Right atrium auricular region (tissue), 2 donors: ENCODE results near the gene SNRPA. TPM values are rescaled to one million over a fixed set of nuclear protein-coding genes. Genes with fewer than 3 reads are reported as not detected.

Source experiments
- DNase-seq: peaks from one replicate; pipeline ENCODE4 v3.0.0-alpha.2; 2019; ENCODE audit warnings: low spot score
- H3K27ac ChIP-seq, 2 donors: fragments of 200-600 bp; sonication (generic); 1 replicate in 1 of 2; 2 replicates in 1 of 2; pipeline ENCODE4 v1.5.1; 2016 to 2019
- H3K27me3 ChIP-seq, 2 donors: fragments of 200-600 bp; sonication (generic); one replicate each; pipeline versions ENCODE4 v1.5.1 to v1.6.0; 2017 to 2019
- H3K36me3 ChIP-seq: fragments of 200-600 bp; sonication (generic); one replicate; pipeline ENCODE4 v1.5.1; 2016
- H3K4me1 ChIP-seq, 2 donors: fragments of 200-600 bp; sonication (generic); one replicate each; pipeline versions ENCODE4 v1.5.1 to v1.6.0; 2017 to 2019
- H3K4me3 ChIP-seq, 2 donors: fragments of 200-600 bp; sonication (generic); 1 replicate in 1 of 2; 2 replicates in 1 of 2; pipeline ENCODE4 v1.5.1; 2017 to 2019; ENCODE audit warnings: mild to moderate bottlenecking in 1 of 2, moderate library complexity in 1 of 2
- H3K9me3 ChIP-seq, 2 donors: fragments of 200-600 bp; sonication (generic); one replicate each; pipeline ENCODE4 v1.5.1; 2019
- total RNA-seq, 2 donors: library from RNA; depleted of rRNA; stranded (reverse); fragments of >200 nt; gene quantifications; one replicate each; pipeline ENCODE4 v1.1.0, GENCODE V29; 2016
- TF ChIP-seq, protein P1 (sequence below), 2 donors: fragments of 200-600 bp; sonication (generic); IDR thresholded peaks; one replicate each; pipeline ENCODE4 v1.5.1; 2019; ENCODE audit warnings: antibody characterized with exemption in 2 of 2

SNRPA gene
- total RNA-seq, 2 donors from 2014 or later = 30.7 to 32.9 TPM

DNA sequence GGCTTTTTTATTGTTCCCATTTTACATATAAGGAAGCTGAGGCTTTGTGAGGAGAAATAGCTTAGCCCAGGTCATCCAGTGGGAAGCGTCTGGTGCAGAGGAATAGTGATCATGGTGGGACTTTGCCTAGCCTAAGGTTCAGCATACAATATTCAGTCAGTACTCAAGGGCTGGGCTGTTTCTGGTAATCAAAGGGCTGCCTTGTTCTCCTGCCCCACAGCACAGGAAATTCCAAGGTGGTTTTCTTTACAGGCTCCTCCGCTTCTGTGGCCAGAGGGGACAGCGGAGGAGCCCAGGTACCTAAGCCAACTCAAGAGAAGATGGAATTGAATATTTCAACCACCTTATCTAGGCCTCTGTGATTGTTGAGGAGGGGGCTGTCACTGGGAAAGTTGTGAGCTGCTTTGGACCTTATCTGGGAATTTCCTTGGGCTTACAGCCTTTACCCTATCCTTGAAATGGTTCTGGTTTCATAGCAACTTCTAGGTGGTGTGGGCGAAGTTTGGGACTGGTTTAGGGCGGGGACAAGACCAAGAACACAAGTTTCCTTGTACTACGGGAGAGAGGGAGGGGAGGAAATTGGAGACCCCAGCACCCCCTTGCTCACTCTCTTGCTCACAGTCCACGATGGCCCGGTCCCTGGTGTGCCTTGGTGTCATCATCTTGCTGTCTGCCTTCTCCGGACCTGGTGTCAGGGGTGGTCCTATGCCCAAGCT, 24.1 kb downstream of the SNRPA start, which contains the start of gene MIA:
MIA (plus strand) TSS at position 606 of the 716 bp plus-strand sequence; CDS start at position 628, 22 bp downstream.
- Histone ChIP-seq H3K27me3 (no peaks in the 10 kb centered on the region), H3K27ac (no peak within 1 kb of the TSS), H3K9me3 (no peaks in the 10 kb centered on the region), H3K36me3 (no peaks in the 10 kb centered on the region), H3K4me3 (no peak within 1 kb of the TSS), H3K4me1 (peaks cover 0 to 15% of the 10 kb centered on the region in 2 donors)
- no peak for DNase-seq
- TF ChIP-seq, protein P1, sequence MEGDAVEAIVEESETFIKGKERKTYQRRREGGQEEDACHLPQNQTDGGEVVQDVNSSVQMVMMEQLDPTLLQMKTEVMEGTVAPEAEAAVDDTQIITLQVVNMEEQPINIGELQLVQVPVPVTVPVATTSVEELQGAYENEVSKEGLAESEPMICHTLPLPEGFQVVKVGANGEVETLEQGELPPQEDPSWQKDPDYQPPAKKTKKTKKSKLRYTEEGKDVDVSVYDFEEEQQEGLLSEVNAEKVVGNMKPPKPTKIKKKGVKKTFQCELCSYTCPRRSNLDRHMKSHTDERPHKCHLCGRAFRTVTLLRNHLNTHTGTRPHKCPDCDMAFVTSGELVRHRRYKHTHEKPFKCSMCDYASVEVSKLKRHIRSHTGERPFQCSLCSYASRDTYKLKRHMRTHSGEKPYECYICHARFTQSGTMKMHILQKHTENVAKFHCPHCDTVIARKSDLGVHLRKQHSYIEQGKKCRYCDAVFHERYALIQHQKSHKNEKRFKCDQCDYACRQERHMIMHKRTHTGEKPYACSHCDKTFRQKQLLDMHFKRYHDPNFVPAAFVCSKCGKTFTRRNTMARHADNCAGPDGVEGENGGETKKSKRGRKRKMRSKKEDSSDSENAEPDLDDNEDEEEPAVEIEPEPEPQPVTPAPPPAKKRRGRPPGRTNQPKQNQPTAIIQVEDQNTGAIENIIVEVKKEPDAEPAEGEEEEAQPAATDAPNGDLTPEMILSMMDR (IDR thresholded peaks at IDR 0.05) = no peak

DNA sequence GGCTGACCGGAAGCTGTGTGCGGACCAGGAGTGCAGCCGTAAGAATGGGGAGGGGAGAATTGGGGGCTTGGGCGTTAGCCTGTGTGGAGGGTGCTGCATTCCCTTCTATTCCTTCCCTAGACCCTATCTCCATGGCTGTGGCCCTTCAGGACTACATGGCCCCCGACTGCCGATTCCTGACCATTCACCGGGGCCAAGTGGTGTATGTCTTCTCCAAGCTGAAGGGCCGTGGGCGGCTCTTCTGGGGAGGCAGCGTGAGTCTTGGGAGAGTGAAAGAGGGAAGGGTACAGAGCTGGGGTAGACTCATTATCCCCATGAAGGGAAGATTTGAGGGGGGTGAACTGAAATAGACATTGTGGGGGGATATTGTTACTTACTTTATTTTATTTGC, 24.6 kb downstream of the SNRPA start:
- Histone ChIP-seq H3K36me3 (no peaks in the 10 kb centered on the region), H3K4me3 (no peak overlapping the region), H3K9me3 (no peaks in the 10 kb centered on the region), H3K27me3 (no peaks in the 10 kb centered on the region), H3K27ac (no peak overlapping the region), H3K4me1 (peaks cover 0 to 15% of the 10 kb centered on the region in 2 donors)
- TF ChIP-seq, protein P1 (IDR thresholded peaks at IDR 0.05) = no peak
- no peak for DNase-seq

DNA sequence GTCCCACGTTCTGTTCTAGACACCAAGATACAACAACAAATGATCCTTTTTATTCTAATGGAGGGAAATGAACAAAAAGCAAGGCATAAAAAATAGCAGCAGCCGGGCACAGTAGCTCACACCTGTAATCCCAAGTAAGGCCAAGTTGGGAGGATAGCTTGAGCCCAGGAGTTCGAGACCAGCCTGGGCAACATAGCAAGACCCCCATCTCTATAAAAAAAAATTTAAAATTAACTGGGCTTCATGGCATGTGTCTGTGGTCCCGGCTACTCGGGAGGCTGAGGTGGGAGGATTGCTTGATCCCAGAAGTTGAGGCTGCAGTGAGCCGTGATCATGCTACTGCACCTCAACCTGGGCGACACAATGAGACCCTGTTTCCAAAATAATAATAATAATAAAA, 25.4 kb downstream of the SNRPA start:
- no peak for DNase-seq
- Histone ChIP-seq H3K4me3 (no peak overlapping the region), H3K36me3 (no peaks in the 10 kb centered on the region), H3K27me3 (no peaks in the 10 kb centered on the region), H3K27ac (no peak overlapping the region), H3K9me3 (no peaks in the 10 kb centered on the region), H3K4me1 (peaks cover 0 to 15% of the 10 kb centered on the region in 2 donors)
- TF ChIP-seq, protein P1 (IDR thresholded peaks at IDR 0.05) = no peak

DNA sequence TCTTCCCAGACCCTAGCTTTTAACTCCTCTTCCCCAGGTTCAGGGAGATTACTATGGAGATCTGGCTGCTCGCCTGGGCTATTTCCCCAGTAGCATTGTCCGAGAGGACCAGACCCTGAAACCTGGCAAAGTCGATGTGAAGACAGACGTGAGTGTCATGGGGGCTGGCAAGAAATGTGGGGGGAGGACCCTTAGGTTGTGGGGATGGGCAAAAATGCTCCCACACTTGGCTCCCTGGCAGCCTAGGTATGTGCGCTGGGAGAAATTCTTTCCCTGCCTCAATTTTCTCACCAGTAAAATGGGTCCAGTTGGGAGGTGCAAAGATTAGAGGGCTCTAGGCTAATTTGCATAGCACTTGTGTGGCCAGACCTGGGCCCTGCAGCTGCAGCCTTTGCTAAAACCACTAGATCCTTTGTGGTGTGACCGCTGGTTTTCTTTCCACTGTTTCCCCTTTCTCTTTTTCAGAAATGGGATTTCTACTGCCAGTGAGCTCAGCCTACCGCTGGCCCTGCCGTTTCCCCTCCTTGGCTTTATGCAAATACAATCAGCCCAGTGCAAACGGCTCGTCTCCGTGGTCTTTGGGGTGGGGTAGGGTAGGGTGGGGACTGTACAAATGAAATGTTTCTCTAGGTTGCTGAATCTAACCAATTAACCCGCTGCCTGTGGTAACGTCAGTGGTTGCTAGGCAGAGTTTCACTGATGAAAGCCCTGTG, 26.1 kb downstream of the SNRPA start:
- Histone ChIP-seq H3K27me3 (no peaks in the 10 kb centered on the region), H3K36me3 (no peaks in the 10 kb centered on the region), H3K4me3 (peak overlapping the region; percentile 50 to 81), H3K4me1 (peaks cover 0 to 15% of the 10 kb centered on the region in 2 donors), H3K9me3 (no peaks in the 10 kb centered on the region), H3K27ac (peak overlapping the region; percentile 94 to 95)
- peak; percentile 96 for DNase-seq
- TF ChIP-seq, protein P1 (IDR thresholded peaks at IDR 0.05) = no peak

DNA sequence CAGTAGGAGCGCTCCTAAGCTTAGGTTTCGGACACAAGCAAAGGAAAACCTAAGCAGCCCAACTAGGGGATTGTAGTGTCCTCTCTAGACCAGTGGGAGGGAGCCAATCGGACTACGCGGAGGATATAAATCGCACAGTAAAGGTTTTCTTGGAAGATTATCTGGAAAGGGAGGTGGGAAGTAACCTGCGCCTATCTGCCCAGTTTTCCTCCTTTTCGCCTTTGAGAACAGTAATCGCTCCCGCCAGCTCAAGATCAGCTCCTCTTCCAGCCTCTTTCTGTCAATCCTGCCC, 26.6 kb downstream of the SNRPA start:
- TF ChIP-seq, protein P1 (IDR thresholded peaks at IDR 0.05) = no peak
- Histone ChIP-seq H3K4me1 (peaks cover 0 to 15% of the 10 kb centered on the region in 2 donors), H3K4me3 (peak overlapping the region; percentile 50 to 81), H3K9me3 (no peaks in the 10 kb centered on the region), H3K27me3 (no peaks in the 10 kb centered on the region), H3K27ac (peak overlapping the region; percentile 94 to 95), H3K36me3 (no peaks in the 10 kb centered on the region)
- no peak for DNase-seq
